ENCODE results near the gene KCTD12. TPM values are rescaled to one million over a fixed set of nuclear protein-coding genes. Genes with fewer than 3 reads are reported as not detected.

Gene KCTD12
- total RNA-seq, 1 experiment from 2014 or later = 6.7 TPM

GRCh38 chr13:76929320-76929719 lies 43.1 kb upstream of the KCTD12 start (continued):
- TF ChIP-seq PRDM15 (CRISPR knock-in tag; IDR thresholded peaks at IDR 0.05) (no peak), FOXP1 (CRISPR knock-in tag; IDR thresholded peaks at IDR 0.05; ENCODE audit: borderline replicate concordance) (no peak), NR2C2 (CRISPR knock-in tag; IDR thresholded peaks at IDR 0.05) (no peak), CREM (CRISPR knock-in tag; IDR thresholded peaks at IDR 0.05) (no peak)

- H3K4me3 Mint-ChIP-seq = no peak overlapping the region
- H3K9me3 Mint-ChIP-seq = no peaks in the 10 kb centered on the region
- peaks cover 4% of the 10 kb centered on the region for H3K4me1 Mint-ChIP-seq
- TF ChIP-seq PRDM15 (CRISPR knock-in tag; IDR thresholded peaks at IDR 0.05) (no peak), ZBTB43 (CRISPR knock-in tag; IDR thresholded peaks at IDR 0.05) (no peak)
- TF ChIP-seq, protein P1, sequence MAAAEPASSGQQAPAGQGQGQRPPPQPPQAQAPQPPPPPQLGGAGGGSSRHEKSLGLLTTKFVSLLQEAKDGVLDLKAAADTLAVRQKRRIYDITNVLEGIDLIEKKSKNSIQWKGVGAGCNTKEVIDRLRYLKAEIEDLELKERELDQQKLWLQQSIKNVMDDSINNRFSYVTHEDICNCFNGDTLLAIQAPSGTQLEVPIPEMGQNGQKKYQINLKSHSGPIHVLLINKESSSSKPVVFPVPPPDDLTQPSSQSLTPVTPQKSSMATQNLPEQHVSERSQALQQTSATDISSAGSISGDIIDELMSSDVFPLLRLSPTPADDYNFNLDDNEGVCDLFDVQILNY (CRISPR knock-in tag; IDR thresholded peaks at IDR 0.05) = no peak
- ATAC-seq (no peak), DNase-seq (ENCODE audit: low spot score) (no peak)
- CTCF ChIA-PET = interaction anchor here (1.5 kb wide), 1 partner anchor 25 kb away, joined by 3 read pairs; no protein-coding TSS in a partner anchor
- POLR2A ChIA-PET = no interaction called here
- no peak overlapping the region for H3K27ac Mint-ChIP-seq
- no peaks in the 10 kb centered on the region for H3K27me3 Mint-ChIP-seq (ENCODE audit: low read depth)
- H3K36me3 Mint-ChIP-seq = no peaks in the 10 kb centered on the region
Observed at GRCh38 chr13:76928456-76928855, 42.3 kb upstream of the KCTD12 start.

GRCh38 chr13:76927955-76928354 lies 41.8 kb upstream of the KCTD12 start:
- DNase-seq (ENCODE audit: low spot score) (no peak), ATAC-seq (no peak)
- Mint-ChIP-seq H3K4me3 (no peak overlapping the region), H3K36me3 (no peaks in the 10 kb centered on the region), H3K27me3 (ENCODE audit: low read depth) (no peaks in the 10 kb centered on the region), H3K4me1 (peaks cover 4% of the 10 kb centered on the region), H3K9me3 (no peaks in the 10 kb centered on the region), H3K27ac (no peak overlapping the region)
- ChIA-PET CTCF (interaction anchor here (1.5 kb wide), 1 partner anchor 24 kb away, joined by 3 read pairs; no protein-coding TSS in a partner anchor), POLR2A (no interaction called here)
- no peak for TF ChIP-seq NFATC4 (CRISPR knock-in tag; IDR thresholded peaks at IDR 0.05)
- no peak for TF ChIP-seq SMAD3 (CRISPR knock-in tag; IDR thresholded peaks at IDR 0.05; ENCODE audit: borderline replicate concordance)
- TF ChIP-seq MYBL2 (CRISPR knock-in tag; IDR thresholded peaks at IDR 0.05) = no peak
- no peak for TF ChIP-seq TEAD1 (CRISPR knock-in tag; IDR thresholded peaks at IDR 0.05)
- TF ChIP-seq TP53 (CRISPR knock-in tag; IDR thresholded peaks at IDR 0.05) = no peak
- no peak for TF ChIP-seq NFE2L1 (CRISPR knock-in tag; IDR thresholded peaks at IDR 0.05)
- TF ChIP-seq, protein P2, sequence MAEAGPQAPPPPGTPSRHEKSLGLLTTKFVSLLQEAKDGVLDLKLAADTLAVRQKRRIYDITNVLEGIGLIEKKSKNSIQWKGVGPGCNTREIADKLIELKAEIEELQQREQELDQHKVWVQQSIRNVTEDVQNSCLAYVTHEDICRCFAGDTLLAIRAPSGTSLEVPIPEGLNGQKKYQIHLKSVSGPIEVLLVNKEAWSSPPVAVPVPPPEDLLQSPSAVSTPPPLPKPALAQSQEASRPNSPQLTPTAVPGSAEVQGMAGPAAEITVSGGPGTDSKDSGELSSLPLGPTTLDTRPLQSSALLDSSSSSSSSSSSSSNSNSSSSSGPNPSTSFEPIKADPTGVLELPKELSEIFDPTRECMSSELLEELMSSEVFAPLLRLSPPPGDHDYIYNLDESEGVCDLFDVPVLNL (CRISPR knock-in tag; IDR thresholded peaks at IDR 0.05; ENCODE audit: borderline replicate concordance, low read depth) = no peak
- TF ChIP-seq RORB (CRISPR knock-in tag; IDR thresholded peaks at IDR 0.05) = no peak

Data from WTC11 (cell line).